Fibroblast of upper back skin (primary cell): Measurements from ENCODE around the gene ZDHHC1.

ENCODE experiments used
- DNase-seq: peaks from one replicate; pipeline ENCODE4 v3.0.0-alpha.2; 2013

ZDHHC1 gene

GRCh38 chr16:67406111-67406971, 9.9 kb downstream of the ZDHHC1 start:
- peak; percentile 87 for DNase-seq

GRCh38 chr16:67405336-67405735, 10.9 kb downstream of the ZDHHC1 start:
- no peak for DNase-seq

- no peak for DNase-seq
Observed at GRCh38 chr16:67404740-67405226, 11.5 kb downstream of the ZDHHC1 start.

- DNase-seq: no peak
Observed at GRCh38 chr16:67403976-67404555, 12.2 kb downstream of the ZDHHC1 start.

GRCh38 chr16:67400901-67401300, 15.4 kb downstream of the ZDHHC1 start:
- DNase-seq: no peak

- no peak for DNase-seq
Observed at GRCh38 chr16:67399749-67400704, 16.2 kb downstream of the ZDHHC1 start.

- DNase-seq: no peak
Observed at GRCh38 chr16:67399218-67399733, 17.0 kb downstream of the ZDHHC1 start.

- no peak for DNase-seq
Observed at GRCh38 chr16:67398546-67399217, 17.6 kb downstream of the ZDHHC1 start.

GRCh38 chr16:67397812-67398545, 18.3 kb downstream of the ZDHHC1 start:
- DNase-seq: no peak

GRCh38 chr16:67397036-67397801, 19.1 kb downstream of the ZDHHC1 start:
- DNase-seq: no peak

GRCh38 chr16:67396159-67397035, 19.9 kb downstream of the ZDHHC1 start:
- peak; percentile 62 for DNase-seq

GRCh38 chr16:67395458-67396158, 20.7 kb downstream of the ZDHHC1 start:
- DNase-seq: no peak

- DNase-seq: no peak
Observed at GRCh38 chr16:67395105-67395457, 21.2 kb downstream of the ZDHHC1 start.

GRCh38 chr16:67394155-67395104, 21.8 kb downstream of the ZDHHC1 start:
- DNase-seq: no peak

GRCh38 chr16:67393788-67394154, 22.5 kb downstream of the ZDHHC1 start:
- DNase-seq: no peak

- DNase-seq: peak; percentile 64
Observed at GRCh38 chr16:67393111-67393787, 23.0 kb downstream of the ZDHHC1 start, which contains the start of gene TPPP3. TPPP3 (minus strand) TSS chr16:67393498; CDS start chr16:67391111, 2,387 bp downstream.
